GM15510 (cell line): Measurements from ENCODE around the gene GALNT16.

Source experiments
- POLR2A ChIP-seq: IDR thresholded peaks from 3 replicates; pipeline ENCODE4 v1.6.1; 2011; ENCODE audit warnings: borderline replicate concordance; ENCODE audit not compliant: insufficient read length; ENCODE audit errors: extremely low read depth

GALNT16 gene

DNA sequence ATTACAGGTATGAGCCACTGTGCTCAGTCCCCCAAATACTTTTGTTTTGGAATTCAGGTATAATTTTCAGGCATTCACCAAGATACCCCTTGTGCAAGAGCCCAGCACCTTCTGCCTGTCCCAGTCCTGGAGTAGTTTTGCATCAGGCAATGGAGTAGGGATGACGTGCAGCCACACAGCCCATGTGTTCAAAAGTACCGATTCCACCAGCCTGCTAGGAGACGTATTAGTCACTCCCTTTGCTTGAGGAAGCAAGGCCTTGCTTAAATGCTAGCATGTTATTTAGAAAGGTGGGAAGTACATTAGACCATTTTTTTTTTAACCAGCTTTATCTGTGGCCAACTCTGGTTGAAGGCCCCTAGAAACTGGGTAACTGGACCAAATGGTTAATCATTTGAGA, 15.0 kb upstream of the GALNT16 start:
- TF ChIP-seq POLR2A, result no peak

DNA sequence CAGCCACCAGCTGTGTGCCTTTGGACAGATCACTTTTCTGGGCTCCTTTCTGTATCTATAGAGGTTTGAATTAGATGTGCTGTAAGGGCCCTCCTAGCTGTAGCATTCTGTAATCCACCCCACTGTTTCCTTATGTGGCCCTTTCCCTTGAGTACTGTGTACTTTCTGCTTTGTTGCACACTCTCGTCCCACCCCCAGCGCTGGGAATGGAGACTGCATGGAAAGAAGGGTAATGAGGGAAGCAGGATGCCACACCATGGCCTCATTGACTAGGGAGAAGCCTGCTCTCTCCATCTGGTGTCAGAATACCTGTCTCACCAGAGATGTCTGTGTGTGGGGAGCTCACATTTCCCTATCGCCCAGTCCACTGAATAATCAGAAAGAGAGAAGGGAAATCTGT, 13.6 kb upstream of the GALNT16 start:
- TF ChIP-seq POLR2A, result no peak

GRCh38 chr14:69247676-69248440, 12.1 kb upstream of the GALNT16 start:
- no peak for TF ChIP-seq POLR2A

DNA sequence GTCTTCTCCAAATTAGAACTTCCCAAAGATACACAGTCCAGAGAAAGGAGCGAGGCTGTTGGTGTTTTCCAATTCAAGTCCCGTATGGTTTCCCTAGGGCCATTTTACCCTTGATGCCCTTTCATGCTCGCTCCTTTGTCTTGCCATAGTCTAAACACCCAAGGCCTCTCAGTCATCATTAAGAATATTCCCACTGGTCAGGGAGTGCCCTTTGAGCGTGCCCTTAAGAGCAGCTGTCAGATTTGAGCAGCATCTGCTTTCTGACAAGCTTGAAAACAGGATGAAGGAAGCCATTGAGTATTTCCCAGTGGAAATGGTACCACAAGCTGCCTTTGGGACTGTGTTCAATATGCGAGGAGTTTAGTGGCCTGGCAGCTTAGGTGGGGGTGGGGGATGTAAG, 10.4 kb upstream of the GALNT16 start:
- no peak for TF ChIP-seq POLR2A

DNA sequence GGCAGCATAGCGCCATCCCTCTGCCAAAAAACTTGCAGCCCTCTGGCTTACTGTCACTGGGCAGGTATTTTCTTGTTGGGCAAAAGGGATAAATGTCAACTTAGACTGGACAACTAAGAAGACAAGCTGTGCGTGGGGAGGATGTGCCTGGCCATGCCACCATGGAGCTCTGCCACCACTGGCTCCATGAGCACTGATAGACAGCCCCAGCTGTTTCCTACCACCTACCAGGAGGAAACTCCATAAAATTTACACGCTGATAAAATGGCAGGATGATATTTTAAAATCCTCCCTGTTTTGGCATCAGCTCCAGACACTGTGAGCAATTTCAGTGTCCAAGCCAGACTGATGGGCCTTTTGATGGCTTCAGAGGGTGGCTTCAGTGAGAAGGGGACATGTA, 7.1 kb upstream of the GALNT16 start:
- no peak for TF ChIP-seq POLR2A

GRCh38 chr14:69259168-69259526, 811 bp upstream of the GALNT16 start:
- TF ChIP-seq POLR2A, result no peak

GRCh38 chr14:69260190-69260860, 367 bp downstream of the GALNT16 start:
- TF ChIP-seq POLR2A, result no peak

DNA sequence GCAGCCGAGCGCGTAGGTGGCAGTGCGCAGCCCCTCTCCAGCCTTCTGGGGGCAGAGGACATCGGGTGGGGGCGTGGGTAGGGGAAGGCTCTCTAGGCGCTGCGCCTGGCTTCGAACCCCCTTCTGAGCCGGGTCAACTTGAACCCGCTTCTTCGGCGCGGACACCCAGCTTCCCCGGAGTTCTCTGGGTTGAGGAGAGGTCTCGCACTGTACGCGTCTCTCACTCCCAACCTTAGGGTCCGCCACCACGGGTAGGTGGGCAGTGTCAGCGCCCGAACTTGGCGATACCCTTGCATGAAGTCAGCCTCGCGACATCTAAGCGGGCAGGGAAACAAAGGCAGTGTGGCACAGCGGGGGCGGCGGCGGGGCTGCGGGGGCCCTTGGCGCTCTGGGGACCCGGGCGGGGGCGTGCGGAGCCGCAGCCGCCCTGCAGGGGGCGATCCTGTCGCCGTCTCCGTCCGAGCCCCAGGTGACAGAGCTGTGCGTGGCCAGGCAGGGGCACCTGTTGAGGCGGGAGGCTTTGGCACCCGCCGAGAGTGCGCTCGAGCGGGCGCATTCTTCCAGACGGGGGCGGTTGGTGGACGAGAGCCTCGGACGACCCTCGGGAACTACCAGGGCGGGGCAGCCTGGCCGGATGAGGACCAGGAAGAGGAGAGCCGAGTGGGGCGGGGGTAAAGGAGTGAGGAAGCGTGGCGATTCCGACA, 1.1 kb downstream of the GALNT16 start:
- TF ChIP-seq POLR2A, result no peak

DNA sequence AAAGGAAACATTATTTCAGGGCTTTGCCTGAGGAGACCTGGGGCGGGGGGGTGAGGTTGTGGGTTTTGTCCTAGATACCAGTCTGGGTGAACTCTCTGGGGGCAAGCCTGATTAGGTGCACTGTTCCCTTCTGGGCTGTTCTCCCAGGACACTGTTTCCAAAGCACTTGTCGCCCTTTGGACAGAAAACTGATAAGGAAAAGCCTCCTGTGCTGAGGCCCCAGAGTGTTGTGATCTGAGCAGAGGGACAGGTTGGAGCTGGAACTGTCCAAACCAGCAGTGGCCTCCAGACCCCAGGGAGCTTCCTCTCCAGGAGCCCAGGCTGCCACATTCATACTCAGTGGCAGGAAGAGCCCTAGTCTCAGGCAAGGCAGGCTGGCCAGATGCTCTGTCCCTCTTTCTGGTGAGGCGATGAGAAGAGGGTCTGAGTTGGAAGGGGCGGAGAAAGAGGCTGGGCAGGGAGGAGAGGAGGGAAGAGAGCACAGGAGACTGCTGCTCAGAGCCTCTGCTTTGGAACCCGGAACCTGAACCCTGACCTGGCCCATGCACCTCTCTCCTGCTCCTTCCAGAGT, 1.9 kb downstream of the GALNT16 start:
- no peak for TF ChIP-seq POLR2A

DNA sequence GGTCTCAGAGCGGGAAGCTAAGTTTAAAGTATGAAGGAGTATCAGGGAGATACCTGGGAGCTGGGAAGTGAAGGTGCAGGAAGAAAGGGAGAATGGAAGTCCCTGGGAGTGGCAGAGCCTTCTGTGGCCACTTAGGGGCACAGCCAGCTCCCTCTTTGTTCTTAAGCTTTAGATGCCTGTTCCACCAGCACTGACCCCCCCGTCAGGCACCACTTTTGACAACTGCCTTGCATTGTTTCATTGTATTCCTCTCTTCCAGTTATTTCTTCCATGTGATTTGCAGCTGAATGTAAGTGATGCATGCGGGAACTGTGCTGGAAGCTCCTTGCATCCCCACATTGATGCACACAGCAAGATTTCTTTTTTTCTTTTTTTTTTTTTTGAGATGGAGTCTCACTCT, 2.6 kb downstream of the GALNT16 start:
- TF ChIP-seq POLR2A, result no peak

DNA sequence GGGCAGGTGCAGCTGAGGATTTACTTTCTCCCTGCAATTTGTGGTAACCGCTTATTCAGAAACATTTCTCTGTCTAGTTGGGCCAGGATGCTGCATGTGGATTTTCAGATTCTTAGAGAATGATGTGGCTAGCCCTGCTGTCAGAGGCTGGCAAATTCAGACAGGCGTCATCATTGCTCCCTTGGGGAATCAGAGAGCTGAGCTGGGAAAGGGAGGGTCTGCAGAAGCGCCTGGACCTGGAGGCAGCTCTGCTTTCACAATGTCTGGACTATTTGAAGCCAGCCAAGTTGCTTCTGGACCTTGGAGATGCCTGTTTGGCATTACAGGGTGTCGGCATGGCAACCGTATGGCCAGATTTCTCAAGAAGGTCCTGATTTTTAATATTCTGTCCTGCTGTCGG, 3.4 kb downstream of the GALNT16 start:
- TF ChIP-seq POLR2A, result no peak

- TF ChIP-seq POLR2A, result no peak
Observed at GRCh38 chr14:69263771-69264170, 3.8 kb downstream of the GALNT16 start.

- TF ChIP-seq POLR2A, result no peak
Observed at GRCh38 chr14:69266572-69267345, 6.8 kb downstream of the GALNT16 start.

DNA sequence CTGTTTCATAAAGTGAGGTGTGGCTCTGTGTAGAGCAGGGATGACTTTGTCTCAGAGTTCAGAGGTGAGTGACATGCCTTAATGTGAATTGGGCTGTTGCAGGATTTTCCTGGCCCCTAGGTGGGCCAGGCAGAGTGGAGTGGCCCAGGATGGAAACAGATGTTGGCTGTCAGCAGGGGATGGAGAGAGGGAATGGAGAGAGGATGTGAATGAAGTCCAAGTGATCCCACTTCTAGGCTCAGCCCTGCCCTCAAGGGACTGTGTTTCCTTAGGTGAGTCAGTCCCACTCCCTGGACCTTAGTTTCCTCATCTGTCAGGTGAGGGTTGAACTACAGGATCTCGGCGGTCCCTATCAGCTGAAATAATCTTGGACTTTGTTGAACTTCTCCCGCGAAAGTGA, 7.5 kb downstream of the GALNT16 start:
- TF ChIP-seq POLR2A, result no peak

GRCh38 chr14:69268223-69268622, 8.3 kb downstream of the GALNT16 start:
- no peak for TF ChIP-seq POLR2A
